Ovary (tissue), 3 donors: ENCODE results near the gene UBR3.

ENCODE experiments used
- CTCF ChIP-seq, 3 donors: fragments of 450-650 bp in 2 of 3; fragments of 200-600 bp in 1 of 3; IDR thresholded peaks; one replicate each; pipeline versions ENCODE4 v1.5.1 to v1.8.0; 2016 to 2022; ENCODE audit warnings: antibody characterized with exemption in 3 of 3, mild to moderate bottlenecking in 1 of 3
- EP300 ChIP-seq: sonication (generic); formaldehyde crosslinking; IDR thresholded peaks from one replicate; pipeline ENCODE4 v1.6.1; 2017; ENCODE audit warnings: antibody characterized with exemption
- POLR2A ChIP-seq: fragments of 450-650 bp; IDR thresholded peaks from one replicate; pipeline ENCODE4 v1.6.1; 2017; ENCODE audit warnings: antibody characterized with exemption, mild to moderate bottlenecking, moderate library complexity
- donor health status: DM: no; HTN: no; CAD: no.

- TF ChIP-seq CTCF (IDR thresholded peaks at IDR 0.05) (no peak), POLR2A (no peak), EP300 (no peak)
These were observed 264.2 kb downstream of the UBR3 start for GRCh38 chr2:170091436-170091835.
